ENCODE data around the gene BARX2. TPM values are rescaled to one million over a fixed set of nuclear protein-coding genes. Genes with fewer than 3 reads are reported as not detected.

BARX2 gene
- total RNA-seq, 1 experiment from 2014 or later: 0.12 TPM

DNA sequence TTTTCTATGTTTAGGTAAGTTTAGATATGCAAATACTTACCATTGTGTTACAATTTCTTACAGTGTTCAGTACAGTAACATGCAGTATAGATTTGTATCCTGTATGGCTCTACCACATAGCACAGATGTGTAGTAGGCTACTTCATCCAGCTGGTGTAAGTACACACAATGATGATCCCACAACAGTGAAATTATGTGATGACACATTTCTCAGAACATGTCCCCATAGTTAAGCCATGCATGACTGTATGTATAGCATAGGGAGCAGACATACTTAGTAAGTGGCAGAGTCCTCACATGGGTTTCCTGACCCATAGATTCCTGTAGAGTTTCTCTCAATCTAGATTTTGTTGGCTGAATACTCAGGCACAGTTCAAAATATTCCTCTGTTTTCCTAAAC, 26.8 kb upstream of the BARX2 start:
- Histone ChIP-seq H3K79me2 (ENCODE audit: insufficient read depth, low read length) (no peaks in the 10 kb centered on the region), H4K20me1 (ENCODE audit: insufficient read depth) (no peaks in the 10 kb centered on the region), H3K4me1 (ENCODE audit: control insufficient read depth in 1 of 2, insufficient read depth in 2 of 2, low read length in 2 of 2) (no peaks in the 10 kb centered on the region), H3K4me3 (replicated peaks in 1 of 2; ENCODE audit: low read depth in 1 of 2, low read length in 2 of 2) (no peak overlapping the region), H3K9me2 (ENCODE audit: insufficient read depth) (no peaks in the 10 kb centered on the region), H3K9ac (ENCODE audit: low read length) (no peak overlapping the region), H3K27ac (ENCODE audit: low read depth, low read length) (no peak overlapping the region), H3K27me3 (ENCODE audit: insufficient read depth, low read length) (no peaks in the 10 kb centered on the region; the same call in 1 of the 2 replicates), H3K9me3 (ENCODE audit: control insufficient read depth in 1 of 2, insufficient read depth in 1 of 2, low read depth in 1 of 2, low read length in 2 of 2) (no peaks in the 10 kb centered on the region), H2AFZ (ENCODE audit: low read depth, low read length, poor library complexity, severe bottlenecking) (no peak overlapping the region), H3K4me2 (ENCODE audit: low read length) (no peak overlapping the region), H3K36me3 (ENCODE audit: control insufficient read depth in 1 of 2, insufficient read depth in 2 of 2, low read length in 2 of 2) (no peaks in the 10 kb centered on the region)
- ChIA-PET RAD21 (ENCODE audit: low non-redundant PET in 1 of 2, low total read pairs in 2 of 2, uncharacterized antibody in 2 of 2, unreplicated experiment in 2 of 2) (no interaction called here), POLR2A (no interaction called here), CTCF (no interaction called here)
- TF ChIP-seq RAD21 (IDR thresholded peaks at IDR 0.05; ENCODE audit: low read depth) (no peak), YY1 (IDR thresholded peaks at IDR 0.05; ENCODE audit: extremely low read depth, insufficient replicate concordance, low read depth, low read length) (no peak)
- ATAC-seq (no peak), DNase-seq (ENCODE audit: low read depth, low spot score) (no peak)
- BruUV-seq (replicated peaks): no TSS peak
- intact Hi-C loops (cut with micrococcal nuclease): no loop called here

DNA sequence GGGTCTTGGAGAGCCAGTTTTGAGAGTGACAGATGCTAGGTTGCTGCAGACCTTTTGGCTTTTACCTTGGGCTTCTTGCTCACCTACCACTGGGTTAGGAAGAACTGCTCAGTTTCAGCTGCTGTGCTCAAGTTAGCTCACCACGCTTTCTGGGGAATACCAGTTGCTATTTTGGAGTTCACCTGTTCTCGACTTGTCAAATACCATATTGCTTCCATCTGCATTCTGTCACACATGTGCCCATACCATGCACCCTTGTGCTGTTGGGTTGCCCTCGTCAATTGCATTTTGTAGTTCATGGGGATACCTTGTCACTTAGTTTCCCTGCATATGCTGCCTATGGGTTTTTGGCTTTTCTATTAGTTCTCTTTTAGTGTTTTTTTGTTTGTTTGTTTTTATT, 23.0 kb upstream of the BARX2 start:
- ChIA-PET POLR2A (no interaction called here), RAD21 (ENCODE audit: low non-redundant PET in 1 of 2, low total read pairs in 2 of 2, uncharacterized antibody in 2 of 2, unreplicated experiment in 2 of 2) (no interaction called here), CTCF (no interaction called here)
- no peak overlapping the region for H3K4me2 ChIP-seq (ENCODE audit: low read length)
- H2AFZ ChIP-seq (ENCODE audit: low read depth, low read length, poor library complexity, severe bottlenecking): no peak overlapping the region
- H3K9ac ChIP-seq (ENCODE audit: low read length): no peak overlapping the region
- ATAC-seq: no peak
- no peak for DNase-seq (ENCODE audit: low read depth, low spot score)
- no peaks in the 10 kb centered on the region for H3K4me1 ChIP-seq (ENCODE audit: control insufficient read depth in 1 of 2, insufficient read depth in 2 of 2, low read length in 2 of 2)
- no peak for TF ChIP-seq CBX3 (IDR thresholded peaks at IDR 0.05; ENCODE audit: low read depth)
- TF ChIP-seq SRF (IDR thresholded peaks at IDR 0.05; ENCODE audit: low read depth): no peak
- no peak for TF ChIP-seq EZH2phosphoT487 (IDR thresholded peaks at IDR 0.05; ENCODE audit: borderline replicate concordance)
- TF ChIP-seq ELF1 (IDR thresholded peaks at IDR 0.05; ENCODE audit: borderline replicate concordance, low read depth): no peak
- no peak for TF ChIP-seq SIN3A (IDR thresholded peaks at IDR 0.05; ENCODE audit: low read depth)
- TF ChIP-seq, protein P1, sequence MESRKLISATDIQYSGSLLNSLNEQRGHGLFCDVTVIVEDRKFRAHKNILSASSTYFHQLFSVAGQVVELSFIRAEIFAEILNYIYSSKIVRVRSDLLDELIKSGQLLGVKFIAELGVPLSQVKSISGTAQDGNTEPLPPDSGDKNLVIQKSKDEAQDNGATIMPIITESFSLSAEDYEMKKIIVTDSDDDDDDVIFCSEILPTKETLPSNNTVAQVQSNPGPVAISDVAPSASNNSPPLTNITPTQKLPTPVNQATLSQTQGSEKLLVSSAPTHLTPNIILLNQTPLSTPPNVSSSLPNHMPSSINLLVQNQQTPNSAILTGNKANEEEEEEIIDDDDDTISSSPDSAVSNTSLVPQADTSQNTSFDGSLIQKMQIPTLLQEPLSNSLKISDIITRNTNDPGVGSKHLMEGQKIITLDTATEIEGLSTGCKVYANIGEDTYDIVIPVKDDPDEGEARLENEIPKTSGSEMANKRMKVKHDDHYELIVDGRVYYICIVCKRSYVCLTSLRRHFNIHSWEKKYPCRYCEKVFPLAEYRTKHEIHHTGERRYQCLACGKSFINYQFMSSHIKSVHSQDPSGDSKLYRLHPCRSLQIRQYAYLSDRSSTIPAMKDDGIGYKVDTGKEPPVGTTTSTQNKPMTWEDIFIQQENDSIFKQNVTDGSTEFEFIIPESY (IDR thresholded peaks at IDR 0.05; ENCODE audit: extremely low read depth, insufficient replicate concordance, low read length): no peak
- TF ChIP-seq ZNF274 (IDR thresholded peaks at IDR 0.05; ENCODE audit: low read depth, low read length): no peak
- no peak for TF ChIP-seq EZH2 (IDR thresholded peaks at IDR 0.05)
- TF ChIP-seq POLR2A (IDR thresholded peaks at IDR 0.05; ENCODE audit: borderline replicate concordance, extremely low read depth, insufficient read depth, insufficient read length): no peak
- TF ChIP-seq, protein P2, sequence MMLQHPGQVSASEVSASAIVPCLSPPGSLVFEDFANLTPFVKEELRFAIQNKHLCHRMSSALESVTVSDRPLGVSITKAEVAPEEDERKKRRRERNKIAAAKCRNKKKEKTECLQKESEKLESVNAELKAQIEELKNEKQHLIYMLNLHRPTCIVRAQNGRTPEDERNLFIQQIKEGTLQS (IDR thresholded peaks at IDR 0.05): no peak
- TF ChIP-seq TCF7L2 (IDR thresholded peaks at IDR 0.05; ENCODE audit: borderline replicate concordance, extremely low read depth, insufficient read depth, insufficient read length): no peak
- no peak for TF ChIP-seq SP1 (IDR thresholded peaks at IDR 0.05; ENCODE audit: low read depth)
- TF ChIP-seq FOSL1 (IDR thresholded peaks at IDR 0.05; ENCODE audit: low read depth): no peak
- TF ChIP-seq ZFX (IDR thresholded peaks at IDR 0.05): no peak
- H3K36me3 ChIP-seq (ENCODE audit: control insufficient read depth in 1 of 2, insufficient read depth in 2 of 2, low read length in 2 of 2): no peaks in the 10 kb centered on the region
- intact Hi-C loops (cut with micrococcal nuclease): no loop called here
- H3K9me3 ChIP-seq (ENCODE audit: control insufficient read depth in 1 of 2, insufficient read depth in 1 of 2, low read depth in 1 of 2, low read length in 2 of 2): no peaks in the 10 kb centered on the region
- H3K9me2 ChIP-seq (ENCODE audit: insufficient read depth): no peaks in the 10 kb centered on the region
- no peaks in the 10 kb centered on the region for H4K20me1 ChIP-seq (ENCODE audit: insufficient read depth)
- H3K4me3 ChIP-seq (replicated peaks in 1 of 2; ENCODE audit: low read depth in 1 of 2, low read length in 2 of 2): no peak overlapping the region
- H3K27ac ChIP-seq (ENCODE audit: low read depth, low read length): no peak overlapping the region
- H3K27me3 ChIP-seq (ENCODE audit: insufficient read depth, low read length): no peaks in the 10 kb centered on the region; the same call in 1 of the 2 replicates
- no TSS peak for BruUV-seq (replicated peaks)
- H3K79me2 ChIP-seq (ENCODE audit: insufficient read depth, low read length): no peaks in the 10 kb centered on the region
